ENCODE results near the gene COBL.

Gene COBL

DNA sequence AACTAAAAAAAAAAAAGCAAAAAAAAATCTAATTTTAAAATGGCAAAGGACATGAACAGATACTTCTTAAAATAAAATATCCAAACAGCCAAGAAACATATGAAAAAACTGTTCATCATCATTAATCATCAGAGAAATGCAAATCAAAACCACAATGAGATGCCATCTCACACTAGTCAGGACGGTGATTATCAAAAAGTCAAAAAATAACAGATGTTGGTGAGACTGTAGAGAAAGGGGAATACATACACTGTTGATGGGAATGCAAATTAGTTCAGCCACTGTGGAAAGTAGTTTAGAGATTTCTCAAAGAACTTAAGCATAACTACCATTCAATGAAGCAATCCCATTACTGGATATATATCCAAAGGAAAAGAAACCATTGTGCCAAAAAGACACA is 30.2 kb downstream of the COBL start:
- TF ChIP-seq, protein P1, sequence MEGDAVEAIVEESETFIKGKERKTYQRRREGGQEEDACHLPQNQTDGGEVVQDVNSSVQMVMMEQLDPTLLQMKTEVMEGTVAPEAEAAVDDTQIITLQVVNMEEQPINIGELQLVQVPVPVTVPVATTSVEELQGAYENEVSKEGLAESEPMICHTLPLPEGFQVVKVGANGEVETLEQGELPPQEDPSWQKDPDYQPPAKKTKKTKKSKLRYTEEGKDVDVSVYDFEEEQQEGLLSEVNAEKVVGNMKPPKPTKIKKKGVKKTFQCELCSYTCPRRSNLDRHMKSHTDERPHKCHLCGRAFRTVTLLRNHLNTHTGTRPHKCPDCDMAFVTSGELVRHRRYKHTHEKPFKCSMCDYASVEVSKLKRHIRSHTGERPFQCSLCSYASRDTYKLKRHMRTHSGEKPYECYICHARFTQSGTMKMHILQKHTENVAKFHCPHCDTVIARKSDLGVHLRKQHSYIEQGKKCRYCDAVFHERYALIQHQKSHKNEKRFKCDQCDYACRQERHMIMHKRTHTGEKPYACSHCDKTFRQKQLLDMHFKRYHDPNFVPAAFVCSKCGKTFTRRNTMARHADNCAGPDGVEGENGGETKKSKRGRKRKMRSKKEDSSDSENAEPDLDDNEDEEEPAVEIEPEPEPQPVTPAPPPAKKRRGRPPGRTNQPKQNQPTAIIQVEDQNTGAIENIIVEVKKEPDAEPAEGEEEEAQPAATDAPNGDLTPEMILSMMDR (IDR thresholded peaks at IDR 0.05; ENCODE audit: extremely low read depth, missing control alignments) = no peak
- no peak for DNase-seq (ENCODE audit: low spot score)

DNA sequence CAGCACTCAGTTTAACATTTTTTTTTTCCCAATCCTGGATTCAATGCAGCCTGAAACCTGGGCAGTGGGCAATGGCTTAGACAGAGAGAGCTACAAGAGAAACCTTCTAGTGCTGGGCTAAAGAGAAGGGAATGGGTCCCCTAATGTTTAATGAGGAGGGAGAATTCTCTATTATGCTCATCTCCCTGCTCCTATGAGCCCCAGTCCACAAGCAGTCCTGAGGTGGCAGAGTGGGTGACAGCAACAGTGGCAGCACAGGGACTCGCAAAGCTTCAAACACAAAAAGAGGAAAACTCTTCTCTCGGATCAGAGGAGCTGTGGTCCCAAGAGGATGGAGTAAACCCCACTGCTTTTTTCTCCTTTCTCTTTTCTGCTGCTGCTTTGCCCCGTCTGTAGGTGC is 36.5 kb downstream of the COBL start:
- no peak for DNase-seq (ENCODE audit: low spot score)
- TF ChIP-seq, protein P1 (IDR thresholded peaks at IDR 0.05; ENCODE audit: extremely low read depth, missing control alignments) = no peak

DNA sequence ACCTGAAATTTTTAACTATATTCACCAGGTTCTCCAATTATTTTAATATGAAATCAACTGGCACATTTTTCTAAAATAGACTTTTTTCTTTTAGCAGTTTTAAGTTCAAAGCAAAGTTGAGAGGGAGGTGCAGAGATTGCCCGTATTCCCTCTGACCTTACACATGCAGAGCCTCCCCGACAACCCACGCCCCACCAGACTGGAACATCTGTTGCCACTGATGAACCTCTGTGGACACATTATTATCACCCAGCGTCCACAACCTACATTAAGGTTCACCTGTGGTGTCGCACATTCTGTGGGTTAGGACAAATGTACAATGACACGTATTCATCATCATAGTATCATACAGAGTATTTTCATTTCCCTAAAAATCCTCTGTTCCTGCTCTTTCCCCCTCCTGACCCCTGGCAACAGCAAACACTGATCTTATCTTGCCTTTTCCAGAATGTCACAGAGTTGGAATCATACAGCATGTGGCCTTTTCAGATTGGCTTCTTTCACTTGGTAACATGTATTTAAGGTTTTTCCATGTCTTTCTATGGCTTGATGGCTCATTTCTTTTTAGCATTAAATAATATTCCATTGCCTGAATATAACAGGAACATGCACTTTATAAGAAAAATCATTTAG is 37.1 kb downstream of the COBL start:
- DNase-seq (ENCODE audit: low spot score) = no peak
- TF ChIP-seq, protein P1 (IDR thresholded peaks at IDR 0.05; ENCODE audit: extremely low read depth, missing control alignments) = no peak

DNA sequence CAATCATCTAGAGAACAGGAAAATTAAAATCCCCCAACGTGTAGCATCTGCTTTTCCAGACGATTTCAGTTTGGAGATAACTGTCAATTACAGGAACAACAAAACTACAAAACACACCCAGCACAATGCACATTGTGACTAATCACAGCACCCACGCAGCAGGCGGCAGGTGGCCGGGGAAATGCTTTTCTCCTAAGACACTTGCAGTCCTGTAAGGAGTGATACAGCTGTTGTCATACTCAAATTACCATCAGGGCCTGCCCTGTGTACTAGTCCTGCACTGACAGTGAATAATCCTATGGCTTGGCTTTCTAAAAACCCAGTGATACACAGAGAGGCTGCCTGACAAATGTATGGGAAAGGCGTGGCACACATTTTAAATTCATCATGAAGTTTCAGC is 37.8 kb downstream of the COBL start:
- TF ChIP-seq, protein P1 (IDR thresholded peaks at IDR 0.05; ENCODE audit: extremely low read depth, missing control alignments) = no peak
- DNase-seq (ENCODE audit: low spot score) = no peak

DNA sequence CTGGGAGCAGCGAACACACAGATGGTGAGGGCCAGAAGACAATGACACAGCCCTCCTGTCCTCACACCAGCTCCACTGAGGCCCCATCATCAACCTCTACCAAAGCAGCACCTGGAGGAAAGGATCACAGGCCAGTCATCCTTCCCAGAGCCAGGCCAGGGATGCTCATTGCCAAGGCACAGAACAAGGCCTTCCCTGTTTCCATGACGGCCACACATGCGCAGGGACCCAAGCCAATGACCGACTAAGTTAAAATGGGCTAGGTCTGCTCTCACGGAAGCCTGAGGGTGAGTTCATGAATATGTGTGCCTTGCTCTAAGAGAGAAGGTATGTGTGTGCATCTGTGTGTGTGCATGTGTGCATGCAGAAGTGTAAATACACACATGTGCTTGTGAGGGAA is 39.6 kb downstream of the COBL start:
- TF ChIP-seq, protein P1 (IDR thresholded peaks at IDR 0.05; ENCODE audit: extremely low read depth, missing control alignments) = no peak

DNA sequence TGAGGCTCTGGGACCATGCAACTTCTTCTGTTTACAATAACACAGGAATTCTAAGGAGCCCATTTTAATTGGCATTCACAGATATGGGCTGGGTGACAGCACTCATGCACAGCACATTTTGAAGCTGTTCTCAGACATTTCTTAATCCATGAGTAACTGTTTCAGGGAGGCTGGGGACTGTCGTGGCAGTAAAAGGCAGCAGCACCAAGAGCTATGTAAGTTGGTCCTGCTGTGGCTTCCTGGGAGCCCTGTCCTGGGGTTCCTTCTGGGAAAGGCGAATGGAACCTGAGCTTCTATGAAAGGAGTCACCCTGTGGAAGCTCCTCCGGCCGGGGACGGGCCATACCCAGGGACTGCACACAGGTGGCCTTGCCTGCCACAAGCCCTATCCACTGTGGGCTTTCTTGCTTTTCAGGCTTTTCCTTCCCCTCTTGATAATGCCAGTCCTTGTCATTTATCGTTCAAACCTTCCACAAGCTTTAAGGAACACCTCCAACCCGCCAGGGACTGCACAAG is 40.5 kb downstream of the COBL start:
- TF ChIP-seq, protein P1 (IDR thresholded peaks at IDR 0.05; ENCODE audit: extremely low read depth, missing control alignments) = no peak
- no peak for DNase-seq (ENCODE audit: low spot score)

More for the DNA sequence above, 39.6 kb downstream of the COBL start:
- no peak for DNase-seq (ENCODE audit: low spot score)

DNA sequence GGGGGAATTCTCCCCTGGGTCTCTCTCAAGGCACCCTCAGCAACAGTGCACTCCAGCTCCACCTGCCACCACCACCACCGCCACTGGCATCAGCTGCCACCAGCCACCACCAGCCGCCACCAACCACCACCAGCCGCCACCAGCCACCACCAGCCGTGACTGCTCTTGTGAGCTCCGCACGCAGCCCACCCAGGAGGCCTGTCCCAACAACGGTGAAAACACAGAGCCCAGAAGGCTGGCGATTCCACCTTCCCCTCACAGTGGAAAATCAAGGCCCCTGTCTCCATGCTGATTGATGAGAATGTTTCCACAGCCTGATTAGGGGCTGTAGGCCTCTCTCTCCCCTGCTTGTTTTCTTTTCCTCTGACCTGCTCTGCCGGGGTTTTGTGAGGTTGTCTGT is 41.1 kb downstream of the COBL start:
- DNase-seq (ENCODE audit: low spot score) = no peak
- TF ChIP-seq, protein P1 (IDR thresholded peaks at IDR 0.05; ENCODE audit: extremely low read depth, missing control alignments) = no peak
